Endothelial cell of umbilical vein (primary cell): ENCODE data around the gene FOXR2. TPM values are rescaled to one million over a fixed set of nuclear protein-coding genes. Genes with fewer than 3 reads are reported as not detected.

ENCODE experiments used
- BruUV-seq: library from RNA; stranded (reverse); fragments of 400-500 nt; replicated peaks from 2 replicates; lab custom pipeline; 2021; lab: Mats Ljungman, UMichigan
- CTCF ChIA-PET: fragments of 300-600, 350-600 bp; sonication (Branson Sonifier 250); formaldehyde crosslinking; loops from one replicate; lab custom pipeline; 2021; ENCODE audit warnings: antibody characterized with exemption, inconsistent platforms; lab: Charles Lee
- POLR2A ChIA-PET: fragments of 300-600, 350-600 bp; sonication (Branson Sonifier 250); formaldehyde crosslinking; loops from one replicate; lab custom pipeline; 2021; ENCODE audit warnings: antibody characterized with exemption, inconsistent platforms; lab: Charles Lee
- DNase-seq: peaks from one replicate; pipeline ENCODE4 v3.0.0-alpha.2; 2011; ENCODE audit warnings: low read depth, low spot score
- FAIRE-seq: peaks from 2 replicates; lab custom pipeline; 2011; peaks lifted over from hg19 to GRCh38; lab: Jason Lieb, UNC
- H2AFZ ChIP-seq: 2 replicates; pipeline ENCODE4 v1.6.0; 2012; ENCODE audit warnings: low read depth, low read length, control low read depth, inconsistent platforms
- H3K27ac ChIP-seq: 2 replicates; pipeline ENCODE4 v1.5.1; 2011; ENCODE audit warnings: low read depth, mild to moderate bottlenecking, control low read depth, low read length, moderate library complexity; ENCODE audit not compliant: insufficient read depth
- H3K27me3 ChIP-seq, 2 experiments: 2 replicates each; pipeline versions ENCODE4 v1.6.0 to v1.6.1; 2011; ENCODE audit warnings: low read length in 2 of 2, mixed read lengths in 1 of 2; ENCODE audit not compliant: control insufficient read depth in 2 of 2, insufficient read depth in 2 of 2
- H3K36me3 ChIP-seq, 2 experiments: 2 replicates in 1 of 2; 3 replicates in 1 of 2; pipeline ENCODE4 v1.5.1; 2011; ENCODE audit warnings: low read length in 2 of 2, mild to moderate bottlenecking in 1 of 2, moderate library complexity in 1 of 2; ENCODE audit not compliant: control insufficient read depth in 2 of 2, insufficient read depth in 2 of 2; ENCODE audit errors: extremely low read depth in 1 of 2
- H3K4me1 ChIP-seq: 3 replicates; pipeline ENCODE4 v1.5.1; 2011; ENCODE audit warnings: mild to moderate bottlenecking, low read length; ENCODE audit not compliant: control insufficient read depth, insufficient read depth; ENCODE audit errors: extremely low read depth
- H3K4me2 ChIP-seq: 2 replicates; pipeline ENCODE4 v1.6.1; 2011; ENCODE audit warnings: low read length, control low read depth, mixed read lengths; ENCODE audit not compliant: insufficient read depth
- H3K4me3 ChIP-seq, 3 experiments: fragments of 200-600 bp in 1 of 3; sonication (generic), shearing (Covaris generic) in 1 of 3; replicated peaks in 1 of 3; 2 replicates each; pipeline ENCODE4 v1.5.1; 2011 to 2016; ENCODE audit warnings: control low read depth in 3 of 3, low read length in 3 of 3, mild to moderate bottlenecking in 2 of 3, inconsistent platforms in 1 of 3, low read depth in 1 of 3, moderate library complexity in 1 of 3; ENCODE audit not compliant: insufficient read depth in 1 of 3
- H3K79me2 ChIP-seq: 2 replicates; pipeline ENCODE4 v1.6.0; 2012; ENCODE audit warnings: low read length, inconsistent platforms; ENCODE audit not compliant: control insufficient read depth, insufficient read depth
- H3K9ac ChIP-seq: replicated peaks from 2 replicates; pipeline ENCODE3; 2011; ENCODE audit warnings: low read length, control low read depth; ENCODE audit not compliant: insufficient read depth; ENCODE audit errors: extremely low read depth
- H3K9me1 ChIP-seq: replicated peaks from 3 replicates; pipeline ENCODE4 v1.6.0; 2011; ENCODE audit warnings: mild to moderate bottlenecking, low read length; ENCODE audit not compliant: control insufficient read depth, insufficient read depth; ENCODE audit errors: extremely low read depth
- H3K9me3 ChIP-seq: replicated peaks from 2 replicates; pipeline ENCODE4 v1.5.1; 2012; ENCODE audit warnings: low read length, inconsistent platforms; ENCODE audit not compliant: control insufficient read depth, insufficient read depth
- H4K20me1 ChIP-seq: replicated peaks from 2 replicates; pipeline ENCODE3; 2011; ENCODE audit warnings: mild to moderate bottlenecking, low read length; ENCODE audit not compliant: control insufficient read depth, insufficient read depth; ENCODE audit errors: extremely low read depth
- EZH2 ChIP-seq: IDR thresholded peaks from 2 replicates; pipeline ENCODE4 v1.6.1; 2012; ENCODE audit warnings: borderline replicate concordance, low read depth, mild to moderate bottlenecking, moderate library complexity, low read length, inconsistent platforms; ENCODE audit not compliant: severe bottlenecking
- FOS ChIP-seq: IDR thresholded peaks from 2 replicates; pipeline ENCODE4 v1.6.1; 2011; ENCODE audit warnings: mild to moderate bottlenecking, low read length, moderate library complexity, borderline replicate concordance; ENCODE audit not compliant: insufficient read depth
- GATA2 ChIP-seq: IDR thresholded peaks from 2 replicates; pipeline ENCODE4 v1.7.0; 2011; ENCODE audit warnings: low read depth, mild to moderate bottlenecking, moderate library complexity, mixed read lengths, low read length; ENCODE audit not compliant: insufficient read length, insufficient read depth
- JUN ChIP-seq: IDR thresholded peaks from 2 replicates; pipeline ENCODE4 v1.6.1; 2011; ENCODE audit warnings: borderline replicate concordance, low read depth; ENCODE audit not compliant: insufficient read length, insufficient read depth
- MYC ChIP-seq: IDR thresholded peaks from one replicate; pipeline ENCODE4 v1.6.1; 2011; ENCODE audit warnings: mild to moderate bottlenecking, low read depth, low read length
- POLR2A ChIP-seq: IDR thresholded peaks from 2 replicates; pipeline ENCODE4 v1.6.1; 2012; ENCODE audit warnings: low read depth, mild to moderate bottlenecking, control low read depth, low read length
- POLR2AphosphoS5 ChIP-seq: IDR thresholded peaks from 2 replicates; pipeline ENCODE4 v1.6.1; 2012; ENCODE audit warnings: low read depth, mild to moderate bottlenecking, control low read depth, low read length, moderate library complexity; ENCODE audit not compliant: insufficient read depth
- dilution Hi-C: fragments of 300-500 bp; cut with MboI; formaldehyde crosslinking; loops from one replicate; pipeline ENCODE4 v1.15.0; 2019; ENCODE audit warnings: low sequenced_read_pairs; ENCODE audit not compliant: extremely low pct_ligation_motif_present
- intact Hi-C: fragments of 100-400 bp; cut with micrococcal nuclease; formaldehyde crosslinking; loops from one replicate; pipeline ENCODE4 v1.10.0; 2022
- polyA plus RNA-seq, 4 experiments: library from polyadenylated mRNA; depleted of rRNA in 3 of 4; stranded (reverse) in 3 of 4; unstranded in 1 of 4; fragments of >200 nt; gene quantifications; 2 replicates each; pipeline versions ENCODE4 v1.2.1 to v1.2.3, GENCODE V29; 2011 to 2012; ENCODE audit warnings: missing spikeins in 1 of 4
- total RNA-seq: library from RNA; stranded (reverse); gene quantifications from 2 replicates; pipeline ENCODE4 v1.2.3, GENCODE V29; 2021
- TF ChIP-seq, protein P1 (sequence below), 2 donors: IDR thresholded peaks; 1 replicate in 1 of 2; 2 replicates in 1 of 2; pipeline ENCODE4 v1.5.1; 2011; ENCODE audit warnings: low read length in 2 of 2, mild to moderate bottlenecking in 2 of 2, moderate library complexity in 2 of 2, control low read depth in 1 of 2, inconsistent platforms in 1 of 2, low read depth in 1 of 2; ENCODE audit not compliant: insufficient read depth in 1 of 2; ENCODE audit errors: extremely low read depth in 1 of 2
- TF ChIP-seq, protein P2 (sequence below): IDR thresholded peaks from 2 replicates; pipeline ENCODE4 v1.6.1; 2011; ENCODE audit not compliant: insufficient read depth, insufficient read length

The FOXR2 gene
- total and polyA plus RNA-seq, 2 donors (not counting 3 experiments of a cell fraction or from before 2014, with no cell fraction given): not detected

DNA sequence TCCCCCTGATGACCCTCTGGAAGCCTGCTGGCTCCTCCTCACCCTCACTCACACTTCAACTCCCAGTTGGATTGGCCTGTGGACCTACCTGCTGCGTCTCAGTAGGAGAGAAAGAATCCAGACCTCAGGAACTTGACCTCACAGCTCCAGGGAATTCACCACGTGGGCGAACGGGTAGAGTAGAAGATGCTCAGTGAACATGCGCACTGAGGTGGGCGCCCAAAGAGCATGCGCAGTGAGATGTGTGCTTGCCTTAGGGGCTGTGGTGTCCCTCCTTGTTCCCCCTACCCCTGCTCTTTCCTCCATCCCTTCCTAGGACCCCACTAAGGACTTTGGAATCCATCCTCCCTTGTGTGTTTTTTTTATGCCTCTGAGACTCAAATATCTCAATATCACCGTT is 12.9 kb downstream of the FOXR2 start:
- H3K27ac ChIP-seq: no peak overlapping the region
- H3K9me3 ChIP-seq: no peaks in the 10 kb centered on the region
- ChIA-PET CTCF (no interaction called here), POLR2A (no interaction called here)
- H3K4me2 ChIP-seq: no peak overlapping the region
- no peak overlapping the region for H2AFZ ChIP-seq
- intact Hi-C loops (no loop called here), dilution Hi-C loops (no loop called here)
- BruUV-seq: no TSS peak
- TF ChIP-seq, protein P1, sequence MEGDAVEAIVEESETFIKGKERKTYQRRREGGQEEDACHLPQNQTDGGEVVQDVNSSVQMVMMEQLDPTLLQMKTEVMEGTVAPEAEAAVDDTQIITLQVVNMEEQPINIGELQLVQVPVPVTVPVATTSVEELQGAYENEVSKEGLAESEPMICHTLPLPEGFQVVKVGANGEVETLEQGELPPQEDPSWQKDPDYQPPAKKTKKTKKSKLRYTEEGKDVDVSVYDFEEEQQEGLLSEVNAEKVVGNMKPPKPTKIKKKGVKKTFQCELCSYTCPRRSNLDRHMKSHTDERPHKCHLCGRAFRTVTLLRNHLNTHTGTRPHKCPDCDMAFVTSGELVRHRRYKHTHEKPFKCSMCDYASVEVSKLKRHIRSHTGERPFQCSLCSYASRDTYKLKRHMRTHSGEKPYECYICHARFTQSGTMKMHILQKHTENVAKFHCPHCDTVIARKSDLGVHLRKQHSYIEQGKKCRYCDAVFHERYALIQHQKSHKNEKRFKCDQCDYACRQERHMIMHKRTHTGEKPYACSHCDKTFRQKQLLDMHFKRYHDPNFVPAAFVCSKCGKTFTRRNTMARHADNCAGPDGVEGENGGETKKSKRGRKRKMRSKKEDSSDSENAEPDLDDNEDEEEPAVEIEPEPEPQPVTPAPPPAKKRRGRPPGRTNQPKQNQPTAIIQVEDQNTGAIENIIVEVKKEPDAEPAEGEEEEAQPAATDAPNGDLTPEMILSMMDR (IDR thresholded peaks at IDR 0.05; ENCODE audit: extremely low read depth in 1 of 2, insufficient read depth in 1 of 2, low read depth in 1 of 2, low read length in 2 of 2): no peak
- TF ChIP-seq, protein P2, sequence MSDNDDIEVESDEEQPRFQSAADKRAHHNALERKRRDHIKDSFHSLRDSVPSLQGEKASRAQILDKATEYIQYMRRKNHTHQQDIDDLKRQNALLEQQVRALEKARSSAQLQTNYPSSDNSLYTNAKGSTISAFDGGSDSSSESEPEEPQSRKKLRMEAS: no peak
- no peak for TF ChIP-seq GATA2
- TF ChIP-seq EZH2: no peak
- TF ChIP-seq POLR2AphosphoS5: no peak
- TF ChIP-seq MYC: no peak
- no peak for TF ChIP-seq POLR2A
- TF ChIP-seq FOS: no peak
- no peak for TF ChIP-seq JUN
- no peaks in the 10 kb centered on the region for H3K36me3 ChIP-seq
- no peaks in the 10 kb centered on the region for H3K4me1 ChIP-seq
- no peak overlapping the region for H3K4me3 ChIP-seq
- H3K79me2 ChIP-seq: no peaks in the 10 kb centered on the region
- FAIRE-seq: no peak
- no peak for DNase-seq
- no peak overlapping the region for H3K9ac ChIP-seq
- no peaks in the 10 kb centered on the region for H4K20me1 ChIP-seq
- H3K9me1 ChIP-seq: no peaks in the 10 kb centered on the region
- H3K27me3 ChIP-seq: no peaks in the 10 kb centered on the region
